Lower leg skin (tissue), 4 donors: ENCODE measurements around the gene RPS15. TPM values are rescaled to one million over a fixed set of nuclear protein-coding genes. Genes with fewer than 3 reads are reported as not detected.

Experiments
- DNase-seq, 2 donors: peaks; one replicate each; pipeline ENCODE4 v3.0.0-alpha.2; 2019; ENCODE audit warnings: low spot score in 2 of 2
- H3K4me3 ChIP-seq: fragments of 200-600 bp; sonication (generic); 2 replicates; pipeline ENCODE4 v1.5.1; 2017; ENCODE audit warnings: mild to moderate bottlenecking, low read depth; ENCODE audit not compliant: poor library complexity, severe bottlenecking
- POLR2A ChIP-seq, 2 donors: fragments of 450-650 bp; IDR thresholded peaks; one replicate each; pipeline ENCODE4 v1.6.1; 2016 to 2017; ENCODE audit warnings: antibody characterized with exemption in 2 of 2, mild to moderate bottlenecking in 1 of 2, moderate library complexity in 1 of 2
- WGBS, 2 donors: methylation state at CpG; one replicate each; pipeline ENCODE4 v1.1.5; 2018; 5-methylcytosine and 5-hydroxymethylcytosine counted together
- intact Hi-C: fragments of 100-400 bp; cut with DNase I; formaldehyde crosslinking; loops from one replicate; pipeline ENCODE4 v1.15.0; 2023; ENCODE audit warnings: low total_unique reads
- total RNA-seq, 4 donors: library from RNA; depleted of rRNA; stranded (reverse); fragments of >200 nt; gene quantifications; one replicate each; pipeline ENCODE4 v1.1.0, GENCODE V29; 2016
- TF ChIP-seq, protein P1 (sequence below), 3 donors: fragments of 450-650 bp; IDR thresholded peaks; one replicate each; pipeline ENCODE4 v1.5.1; 2016; ENCODE audit warnings: antibody characterized with exemption in 3 of 3, mild to moderate bottlenecking in 3 of 3, moderate library complexity in 2 of 3

The RPS15 gene
- total RNA-seq, 4 donors from 2014 or later, result 2,226 to 7,190 (median 4,396) TPM

DNA sequence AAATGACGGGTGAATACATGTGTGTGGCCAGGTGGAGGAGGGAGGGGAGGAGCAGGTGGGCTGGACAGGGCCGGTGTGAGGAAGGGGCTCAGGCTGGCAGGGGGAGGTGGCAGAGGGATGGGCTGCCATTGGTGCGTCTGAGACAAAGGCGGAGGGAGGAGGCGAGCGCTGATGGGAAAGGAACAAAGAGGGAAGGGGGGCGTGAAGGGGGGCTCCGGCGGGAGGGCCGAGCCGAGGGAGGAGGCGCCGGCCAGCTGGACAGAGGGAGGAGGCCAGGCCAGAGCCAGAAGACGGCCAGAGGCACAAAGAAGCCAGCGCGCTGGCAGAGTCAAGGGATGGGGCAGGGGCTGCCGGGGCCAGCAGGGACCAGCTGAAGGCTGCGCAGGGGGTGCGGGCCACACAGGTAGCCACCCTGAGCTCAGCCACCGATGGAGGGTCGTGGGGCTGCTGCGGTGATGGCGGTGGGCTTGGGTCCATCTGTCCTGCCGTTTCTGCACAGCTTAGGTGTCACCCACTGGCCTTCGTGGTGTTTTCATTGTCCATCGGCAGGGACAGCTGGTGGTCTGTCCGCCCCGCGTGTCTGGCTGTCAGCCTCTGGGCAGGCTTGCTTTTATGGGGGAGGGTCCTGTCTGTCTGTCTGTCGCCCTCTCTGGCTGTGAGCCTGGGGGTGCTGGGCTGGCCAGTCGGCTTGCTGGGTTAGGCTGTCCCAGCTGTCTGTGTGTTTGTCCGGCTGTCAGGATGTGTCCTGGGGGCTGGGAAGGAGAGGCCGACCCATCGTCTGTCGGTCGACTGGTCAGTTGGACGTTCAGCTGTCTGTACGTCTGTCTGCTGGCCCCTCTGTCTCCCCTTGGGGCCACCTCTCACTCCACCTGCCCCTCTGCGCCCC lies 14.0 kb downstream of the RPS15 start:
- TF ChIP-seq, protein P1, sequence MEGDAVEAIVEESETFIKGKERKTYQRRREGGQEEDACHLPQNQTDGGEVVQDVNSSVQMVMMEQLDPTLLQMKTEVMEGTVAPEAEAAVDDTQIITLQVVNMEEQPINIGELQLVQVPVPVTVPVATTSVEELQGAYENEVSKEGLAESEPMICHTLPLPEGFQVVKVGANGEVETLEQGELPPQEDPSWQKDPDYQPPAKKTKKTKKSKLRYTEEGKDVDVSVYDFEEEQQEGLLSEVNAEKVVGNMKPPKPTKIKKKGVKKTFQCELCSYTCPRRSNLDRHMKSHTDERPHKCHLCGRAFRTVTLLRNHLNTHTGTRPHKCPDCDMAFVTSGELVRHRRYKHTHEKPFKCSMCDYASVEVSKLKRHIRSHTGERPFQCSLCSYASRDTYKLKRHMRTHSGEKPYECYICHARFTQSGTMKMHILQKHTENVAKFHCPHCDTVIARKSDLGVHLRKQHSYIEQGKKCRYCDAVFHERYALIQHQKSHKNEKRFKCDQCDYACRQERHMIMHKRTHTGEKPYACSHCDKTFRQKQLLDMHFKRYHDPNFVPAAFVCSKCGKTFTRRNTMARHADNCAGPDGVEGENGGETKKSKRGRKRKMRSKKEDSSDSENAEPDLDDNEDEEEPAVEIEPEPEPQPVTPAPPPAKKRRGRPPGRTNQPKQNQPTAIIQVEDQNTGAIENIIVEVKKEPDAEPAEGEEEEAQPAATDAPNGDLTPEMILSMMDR (IDR thresholded peaks at IDR 0.05), result no peak
- no peak for TF ChIP-seq POLR2A (IDR thresholded peaks at IDR 0.05)
- intact Hi-C loops, result no loop called here
- 27 to 40% methylated on average over 39 of the region's 39 CpGs for WGBS, 2 donors
- H3K4me3 ChIP-seq, result no peak overlapping the region
- DNase-seq, result no peak

DNA sequence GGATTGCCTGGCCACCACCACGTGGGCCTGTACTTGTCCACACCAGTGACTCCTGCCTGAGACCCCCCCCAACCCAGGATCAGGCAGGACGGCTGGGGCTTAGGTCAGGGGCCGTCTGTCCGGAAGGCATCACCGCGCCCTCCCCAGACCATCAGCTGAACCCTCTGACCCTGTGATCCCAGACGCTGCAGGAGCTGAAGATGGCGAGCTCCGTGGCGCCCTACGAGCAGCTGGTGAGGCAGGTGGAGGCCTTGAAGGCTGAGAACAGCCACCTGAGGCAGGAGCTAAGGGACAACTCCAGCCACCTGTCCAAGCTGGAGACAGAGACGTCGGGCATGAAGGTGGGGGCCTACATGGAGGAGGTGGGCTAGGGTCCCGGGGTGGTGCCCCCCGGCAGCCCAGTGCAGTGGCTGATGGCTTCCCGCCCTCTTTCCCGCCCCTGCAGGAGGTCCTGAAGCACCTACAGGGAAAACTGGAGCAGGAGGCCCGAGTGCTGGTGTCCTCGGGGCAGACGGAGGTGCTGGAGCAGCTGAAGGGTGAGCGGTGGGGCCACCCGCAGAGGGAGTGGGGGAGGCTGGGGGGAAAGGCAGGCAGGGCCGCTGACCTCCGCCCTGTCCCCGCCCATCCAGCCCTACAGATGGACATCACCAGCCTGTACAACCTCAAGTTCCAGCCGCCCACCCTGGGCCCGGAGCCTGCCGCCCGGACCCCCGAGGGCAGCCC lies 14.8 kb downstream of the RPS15 start:
- no peak for TF ChIP-seq POLR2A (IDR thresholded peaks at IDR 0.05)
- intact Hi-C loops, result no loop called here
- 42 to 46% methylated on average over 17 to 24 of the region's 30 CpGs for WGBS, 2 donors
- no peak overlapping the region for H3K4me3 ChIP-seq
- DNase-seq, result no peak

DNA sequence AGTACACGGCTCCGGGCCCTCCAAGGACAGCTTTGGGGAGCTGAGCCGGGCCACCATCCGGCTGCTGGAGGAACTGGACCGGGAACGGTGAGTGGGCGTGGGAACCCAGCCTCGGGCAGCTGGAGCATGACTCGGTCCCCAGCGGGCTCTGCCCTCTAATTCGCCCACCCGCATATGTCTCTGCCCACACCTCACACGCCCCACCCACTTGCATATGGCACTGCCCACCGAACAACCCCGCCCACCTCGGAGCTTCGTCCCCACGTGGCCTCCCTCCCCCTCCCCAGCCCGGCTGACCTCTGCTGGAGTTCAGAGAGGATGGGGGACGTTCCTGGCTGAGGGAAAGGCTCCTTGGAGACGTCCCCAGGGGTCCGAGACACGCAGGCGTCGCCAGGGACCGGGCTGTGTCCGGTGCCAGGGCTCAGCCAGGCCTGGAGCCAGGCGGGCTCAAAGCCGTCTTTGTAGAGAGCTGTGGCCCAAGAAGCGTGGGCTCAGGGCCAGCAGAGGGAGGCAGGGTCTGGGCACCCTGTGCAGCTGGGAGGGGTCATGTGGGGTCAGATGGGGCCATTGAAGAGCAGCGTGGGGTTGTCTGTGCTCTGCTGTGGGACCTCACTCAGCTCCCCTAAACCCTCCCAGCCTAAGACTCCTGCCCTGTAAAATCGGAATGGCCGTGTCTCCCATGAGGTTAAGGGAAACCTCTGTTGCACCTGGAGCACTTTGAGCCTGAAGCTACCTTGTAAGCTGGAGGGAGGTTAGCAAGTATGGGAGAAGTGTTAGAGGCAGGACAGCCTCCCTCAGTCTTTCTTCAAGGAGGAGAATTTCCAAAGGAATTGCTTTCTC lies 15.5 kb downstream of the RPS15 start:
- no peak overlapping the region for H3K4me3 ChIP-seq
- 8 to 9% methylated on average over 20 to 22 of the region's 33 CpGs for WGBS, 2 donors
- no peak for TF ChIP-seq POLR2A (IDR thresholded peaks at IDR 0.05)
- TF ChIP-seq, protein P1 (IDR thresholded peaks at IDR 0.05), result no peak
- no peak for DNase-seq
- intact Hi-C loops, result no loop called here

DNA sequence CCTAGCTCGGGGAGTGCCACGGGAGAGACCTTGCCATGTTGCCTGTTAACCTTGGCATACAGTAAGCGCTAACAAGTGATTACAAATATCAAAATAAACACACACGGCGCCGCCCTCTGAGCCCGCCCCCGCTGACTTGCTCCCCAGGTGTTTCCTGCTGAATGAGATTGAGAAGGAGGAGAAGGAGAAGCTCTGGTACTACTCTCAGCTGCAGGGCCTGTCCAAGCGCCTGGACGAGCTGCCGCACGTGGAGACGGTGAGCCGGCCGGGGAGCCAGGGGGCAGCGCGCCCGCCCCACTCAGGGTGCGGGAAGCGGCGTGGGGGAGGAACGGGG lies 16.8 kb downstream of the RPS15 start:
- no peak overlapping the region for H3K4me3 ChIP-seq
- intact Hi-C loops, result no loop called here
- TF ChIP-seq POLR2A (IDR thresholded peaks at IDR 0.05), result no peak
- TF ChIP-seq, protein P1 (IDR thresholded peaks at IDR 0.05), result no peak
- no peak for DNase-seq
- 2 to 3% methylated on average over 19 to 22 of the region's 22 CpGs for WGBS, 2 donors

DNA sequence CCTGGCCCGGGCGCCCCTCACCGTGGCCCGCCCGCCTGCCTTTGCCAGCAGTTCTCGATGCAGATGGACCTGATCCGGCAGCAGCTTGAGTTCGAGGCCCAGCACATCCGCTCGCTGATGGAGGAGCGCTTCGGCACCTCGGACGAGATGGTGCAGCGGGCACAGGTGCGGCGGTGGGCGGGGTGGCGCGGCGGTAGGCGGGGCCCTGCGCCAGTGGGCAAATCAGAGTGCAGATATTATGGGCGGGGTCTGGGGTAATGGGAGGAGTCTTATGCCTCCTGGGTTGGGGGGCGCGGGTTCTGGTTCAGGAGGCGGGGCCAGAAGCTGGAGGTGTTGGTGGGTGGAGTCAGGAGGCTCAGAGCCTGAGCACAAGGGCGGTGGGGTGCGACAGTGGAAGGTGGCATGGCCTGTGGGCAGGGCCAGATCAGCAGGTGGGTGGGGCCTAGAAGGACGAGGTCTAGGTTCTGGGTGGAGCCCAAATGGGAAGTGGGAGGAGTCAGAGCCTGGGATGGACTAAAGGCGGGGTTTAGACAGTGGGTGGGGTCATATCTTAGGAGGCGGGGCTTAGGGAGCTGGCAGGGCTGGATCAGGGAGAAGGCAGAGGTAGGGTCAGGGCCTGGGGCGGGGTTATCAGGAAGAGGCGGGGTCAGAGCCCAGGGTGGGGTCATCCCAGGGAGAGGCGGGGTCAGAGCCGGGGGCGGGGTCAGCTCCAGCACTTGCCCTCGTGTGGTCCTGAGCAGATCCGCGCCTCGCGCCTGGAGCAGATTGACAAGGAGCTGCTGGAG lies 17.3 kb downstream of the RPS15 start:
- 3% methylated on average over 28 to 32 of the region's 42 CpGs for WGBS, 2 donors
- H3K4me3 ChIP-seq, result no peak overlapping the region

More for the DNA sequence above, 17.3 kb downstream of the RPS15 start:
- intact Hi-C loops, result no loop called here
- TF ChIP-seq, protein P1 (IDR thresholded peaks at IDR 0.05), result no peak
- TF ChIP-seq POLR2A (IDR thresholded peaks at IDR 0.05), result no peak
- DNase-seq, result peak in 1 of 2 donors; percentile 40
